ENCODE data around the gene ATOX1.
"Not testable (repeated sequence)": the region's sequence is repeated elsewhere in the genome, so short reads cannot be mapped to it uniquely, and the experiment has no call there.

Gene ATOX1

DNA sequence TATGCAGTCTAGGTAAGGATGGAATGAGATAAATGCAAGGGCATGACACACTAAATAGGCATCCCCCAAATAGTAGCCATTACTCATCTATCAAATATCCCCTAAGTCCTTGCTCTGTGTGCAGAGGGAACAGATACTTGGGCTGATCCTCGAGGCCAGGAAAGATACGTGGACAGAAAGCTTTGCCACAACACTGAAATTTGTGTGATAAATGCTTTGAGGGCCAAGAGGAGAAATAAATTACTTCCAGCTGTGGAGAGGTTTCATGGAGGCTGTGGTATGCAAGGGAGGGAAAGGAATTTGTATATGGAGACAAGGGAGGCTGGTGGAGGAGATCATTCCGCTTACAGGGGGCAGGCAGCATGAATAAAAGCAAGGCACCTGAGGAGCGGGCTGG, 18.5 kb downstream of the ATOX1 start:
- no peak for DNase-seq
- intact Hi-C loops (cut with DNase I), result loop anchor here (10.0 kb wide), 1 partner anchor 295 kb away; the partner anchor contains the start of gene SLC36A1

DNA sequence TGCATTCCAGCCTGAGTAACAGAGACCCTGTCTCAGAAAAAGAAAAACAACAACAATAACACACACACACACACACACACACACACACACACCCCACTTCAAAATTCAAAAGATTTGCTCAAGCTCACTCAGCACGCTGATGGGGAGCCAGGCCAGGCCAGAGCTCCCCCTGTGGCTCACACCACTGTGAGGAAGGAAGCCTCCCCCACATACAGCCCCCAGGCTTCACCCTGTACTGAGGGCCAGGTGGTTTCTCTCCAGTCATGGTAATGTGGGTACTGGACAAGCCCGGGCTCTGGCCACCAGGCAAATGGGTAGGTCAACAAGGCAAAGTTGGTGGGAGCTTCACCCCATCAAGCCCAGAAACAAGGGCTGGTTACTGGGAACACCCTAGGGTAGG, 19.0 kb downstream of the ATOX1 start:
- intact Hi-C loops (cut with DNase I), result no loop called here

DNA sequence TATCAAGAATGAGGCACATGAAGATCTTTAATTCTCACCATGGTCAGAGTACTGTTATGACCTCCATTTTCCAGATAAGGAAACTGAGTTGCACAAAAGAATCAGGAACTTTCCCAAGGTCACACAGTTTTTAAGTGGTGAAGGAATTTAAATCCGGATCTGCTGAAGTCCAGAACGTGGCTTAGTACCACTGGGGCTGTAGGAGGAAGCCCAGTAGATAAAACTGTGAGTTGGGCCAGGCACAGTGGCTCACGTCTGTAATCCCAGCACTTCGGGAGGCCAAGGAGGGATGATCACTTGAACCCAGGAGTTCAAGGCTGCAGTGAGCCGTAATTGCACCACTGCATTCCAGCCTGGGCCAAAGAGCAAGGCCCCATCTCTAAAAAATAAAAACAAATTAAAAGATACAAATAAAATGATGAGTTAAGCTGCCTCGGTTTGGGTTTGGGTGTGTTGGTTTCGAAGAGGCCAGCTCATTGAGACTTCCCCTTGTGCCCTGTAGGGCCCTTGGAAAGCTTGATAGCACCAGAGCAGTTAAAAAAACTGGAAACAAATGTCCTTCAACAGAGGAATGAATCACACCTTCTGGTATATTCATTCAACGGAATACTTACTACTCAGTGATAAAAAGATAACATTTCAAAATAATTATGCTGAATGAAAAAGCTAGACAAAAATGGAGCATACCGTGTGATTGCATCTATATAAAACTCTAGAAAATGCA, 20.1 kb downstream of the ATOX1 start:
- intact Hi-C loops (cut with DNase I), result no loop called here
- DNase-seq, result no peak

More for the DNA sequence above, 19.0 kb downstream of the ATOX1 start:
- no peak for DNase-seq

DNA sequence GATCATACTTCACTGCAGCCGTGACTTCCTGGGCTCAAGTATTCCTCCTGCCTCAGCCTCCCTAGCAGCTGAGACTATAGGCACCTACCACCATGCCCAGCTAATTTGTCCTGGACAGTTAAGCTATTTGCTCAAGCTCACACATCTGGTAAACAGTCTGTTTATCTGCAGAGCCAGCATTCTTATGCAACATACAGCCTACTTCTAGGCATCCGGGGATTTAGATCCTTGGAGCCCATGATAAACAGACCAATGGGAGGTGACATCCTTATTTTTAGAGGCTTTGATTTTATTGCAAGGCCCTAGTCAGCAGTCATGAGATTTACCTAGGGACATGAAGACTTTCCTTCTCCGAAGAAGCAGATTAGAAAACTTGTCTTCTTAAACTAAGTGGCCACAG, 21.0 kb downstream of the ATOX1 start:
- intact Hi-C loops (cut with DNase I), result no loop called here
- DNase-seq, result no peak

DNA sequence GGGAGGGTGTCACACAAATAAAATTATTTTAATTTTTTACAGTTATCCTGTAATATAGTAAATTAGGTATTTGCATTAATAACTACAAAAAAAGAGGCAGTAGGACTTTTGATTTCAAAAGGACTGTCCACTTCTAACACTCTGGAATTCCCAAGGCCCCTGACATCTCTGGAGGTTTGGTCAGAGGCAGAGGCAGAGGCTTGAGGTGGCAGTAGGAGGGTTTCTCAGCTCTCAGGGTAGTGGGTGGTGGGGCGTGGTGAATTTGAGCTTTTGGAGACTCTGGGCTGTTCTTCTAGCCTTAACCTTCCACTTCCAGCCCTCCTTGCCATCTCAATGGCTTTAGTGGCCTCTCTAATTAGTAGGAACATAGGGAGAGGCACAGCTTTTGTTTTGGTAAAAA, 22.8 kb downstream of the ATOX1 start:
- intact Hi-C loops (cut with DNase I), result no loop called here
- no peak for DNase-seq

DNA sequence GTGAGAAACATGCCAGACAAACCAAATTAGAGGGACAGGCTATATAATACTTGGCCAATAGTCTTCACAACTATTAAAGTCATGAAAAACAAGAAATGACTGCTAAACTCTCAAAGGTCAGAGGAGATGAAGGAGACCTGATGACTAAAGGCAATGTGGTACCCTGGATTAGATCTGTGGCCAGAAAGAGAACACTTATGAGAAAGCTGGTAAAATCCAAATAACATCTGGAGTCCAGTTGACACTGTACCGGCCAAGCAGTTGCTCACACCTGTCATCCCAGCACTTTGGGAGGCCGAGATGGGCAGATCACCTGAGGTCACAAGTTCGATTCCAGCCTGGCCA, 24.4 kb downstream of the ATOX1 start:
- intact Hi-C loops (cut with DNase I), result no loop called here
- no peak for DNase-seq

DNA sequence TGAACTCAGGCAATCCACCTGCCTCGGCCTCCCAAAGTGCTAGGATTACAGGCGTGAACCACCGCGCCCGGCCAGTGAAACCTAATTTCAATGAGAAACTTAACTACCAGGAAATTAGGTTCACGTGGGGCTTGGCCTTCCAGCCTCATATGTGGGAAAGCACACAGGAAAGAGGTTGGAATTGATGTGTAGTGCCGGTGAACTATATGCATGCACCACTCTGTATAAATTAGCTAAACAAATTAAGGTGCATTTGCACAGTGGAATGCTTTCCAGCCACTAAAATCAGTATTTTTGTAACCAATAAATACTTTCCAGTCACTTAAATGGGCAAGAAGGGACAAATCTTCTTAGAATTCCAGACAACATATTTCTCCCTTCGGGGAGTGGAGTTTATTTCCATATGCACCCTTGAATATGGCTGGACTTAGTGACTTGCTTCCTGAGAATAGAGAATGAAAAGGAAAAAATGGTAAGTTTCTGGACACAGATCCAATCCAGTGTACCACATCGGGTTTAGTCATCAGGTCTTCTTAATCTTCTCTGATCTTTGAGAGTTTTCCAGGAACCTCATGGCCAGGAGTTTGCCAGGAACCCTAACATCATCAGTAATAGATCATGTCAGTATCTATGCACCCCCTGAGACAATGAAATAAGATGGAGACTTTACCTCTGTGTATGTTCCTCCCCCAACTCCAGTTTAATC, 24.9 kb downstream of the ATOX1 start:
- intact Hi-C loops (cut with DNase I), result no loop called here
- DNase-seq, result no peak

DNA sequence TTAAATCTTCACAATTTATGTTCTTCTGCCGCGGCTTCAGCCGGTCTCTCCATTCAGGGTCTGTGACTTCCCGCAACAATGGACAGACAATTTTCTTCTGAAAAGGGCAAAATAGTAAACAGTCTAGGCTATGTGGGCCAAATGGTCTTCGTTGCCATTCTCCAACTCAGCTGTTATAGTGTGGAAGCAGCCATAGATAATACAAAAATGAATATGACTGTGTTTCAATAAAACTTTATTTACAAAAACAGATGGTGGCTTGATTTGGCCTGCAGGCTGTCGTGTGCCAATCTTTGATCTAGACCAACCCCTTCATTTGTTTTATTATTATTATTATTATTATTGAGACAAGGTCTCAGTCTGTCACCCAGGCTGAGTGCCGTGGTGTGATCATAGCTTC, 28.1 kb downstream of the ATOX1 start:
- intact Hi-C loops (cut with DNase I), result no loop called here
- no peak for DNase-seq

DNA sequence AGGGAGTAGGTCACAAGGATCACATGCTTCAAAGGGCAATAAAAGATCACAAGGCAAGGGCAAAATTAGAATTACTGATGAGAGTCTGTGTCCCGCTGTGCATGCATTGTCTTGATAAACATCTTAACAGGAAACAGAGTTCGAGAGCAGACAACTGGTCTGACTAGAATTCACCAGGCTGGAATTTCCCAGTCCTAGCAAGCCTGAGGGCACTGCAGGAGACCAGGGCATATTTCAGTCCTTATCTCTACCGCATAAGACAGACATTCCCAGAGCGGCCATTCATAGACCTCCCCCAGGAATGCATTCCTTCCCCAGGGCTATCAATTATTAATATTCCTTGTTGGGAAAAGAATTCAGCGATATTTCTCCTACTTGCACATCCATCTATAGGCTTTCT, 28.8 kb downstream of the ATOX1 start:
- intact Hi-C loops (cut with DNase I); DNase-seq: not testable (repeated sequence)

DNA sequence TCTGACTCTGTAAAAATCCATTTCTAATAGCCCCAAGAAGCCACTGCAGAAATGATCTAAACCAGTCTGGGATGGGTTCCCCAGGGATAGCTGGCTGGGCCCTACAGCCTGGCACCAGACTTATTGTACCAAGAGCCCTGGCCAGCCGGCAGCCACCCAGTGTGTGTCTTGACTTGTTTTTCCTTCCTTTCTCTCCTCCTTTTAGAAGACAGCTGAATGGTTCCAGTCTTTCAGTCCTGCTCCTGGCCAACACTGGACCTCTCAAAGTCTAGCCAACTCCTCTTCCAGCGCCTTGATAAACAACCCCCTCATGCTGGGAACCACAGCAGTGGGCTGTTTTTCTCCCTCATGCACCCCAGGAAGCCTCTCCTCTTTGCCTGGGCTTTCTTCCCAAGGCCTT, 34.1 kb downstream of the ATOX1 start:
- intact Hi-C loops (cut with DNase I), result loop anchor here (5.0 kb wide), 1 partner anchor 67 kb away; no protein-coding TSS in a partner anchor
- peak in 26 of 42 donors; percentile 2 to 70 (median 44) for DNase-seq

DNA sequence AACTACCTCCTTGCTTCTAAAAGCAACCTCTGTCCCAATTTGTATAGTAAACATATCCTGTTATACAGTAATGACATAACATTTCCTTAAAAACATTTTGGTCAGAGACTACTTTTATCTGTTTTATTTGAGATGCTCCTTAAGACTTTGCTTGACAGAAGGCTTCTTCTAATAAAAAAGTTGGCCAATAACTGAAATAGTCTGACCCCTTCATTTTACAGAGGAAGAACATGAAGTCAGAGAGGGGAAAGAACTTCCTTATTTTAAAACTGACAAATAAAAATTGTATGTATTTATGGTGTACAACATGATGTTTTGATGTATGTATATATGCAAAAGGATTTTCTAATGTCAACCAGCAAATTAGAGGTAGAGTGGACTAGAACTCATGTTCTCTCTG, 35.9 kb downstream of the ATOX1 start:
- no peak for DNase-seq
- intact Hi-C loops (cut with DNase I), result loop anchor here (5.0 kb wide), 1 partner anchor 65 kb away; no protein-coding TSS in a partner anchor

DNA sequence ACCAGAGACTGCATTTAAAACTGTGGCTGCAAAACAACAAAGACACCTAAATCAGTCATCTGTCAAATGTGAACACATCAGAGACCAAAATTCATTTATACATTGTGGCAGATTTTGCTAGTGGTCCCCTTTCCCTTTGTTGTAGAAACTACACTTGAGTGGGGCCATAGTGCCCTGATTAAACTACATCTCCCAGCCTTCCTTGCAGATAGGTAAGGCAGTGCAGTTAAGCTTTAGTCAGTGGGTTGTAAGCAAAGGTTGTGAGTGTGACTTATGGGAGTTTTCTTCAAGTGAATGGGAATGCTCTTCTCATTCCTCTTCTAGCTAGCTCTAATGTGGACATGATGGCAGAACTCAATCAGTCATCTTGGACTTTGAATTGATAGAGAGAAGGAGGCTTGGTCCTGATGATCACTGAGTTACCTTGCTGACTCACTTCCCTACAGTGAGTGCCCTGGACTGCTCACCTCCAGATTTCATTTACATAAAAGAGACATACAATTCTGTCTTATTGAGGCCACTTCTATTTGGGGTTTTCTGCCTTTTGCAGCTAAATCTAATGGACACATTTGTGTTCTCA, 36.5 kb downstream of the ATOX1 start:
- intact Hi-C loops (cut with DNase I), result loop anchor here (5.0 kb wide), 1 partner anchor 65 kb away; no protein-coding TSS in a partner anchor
- no peak for DNase-seq

DNA sequence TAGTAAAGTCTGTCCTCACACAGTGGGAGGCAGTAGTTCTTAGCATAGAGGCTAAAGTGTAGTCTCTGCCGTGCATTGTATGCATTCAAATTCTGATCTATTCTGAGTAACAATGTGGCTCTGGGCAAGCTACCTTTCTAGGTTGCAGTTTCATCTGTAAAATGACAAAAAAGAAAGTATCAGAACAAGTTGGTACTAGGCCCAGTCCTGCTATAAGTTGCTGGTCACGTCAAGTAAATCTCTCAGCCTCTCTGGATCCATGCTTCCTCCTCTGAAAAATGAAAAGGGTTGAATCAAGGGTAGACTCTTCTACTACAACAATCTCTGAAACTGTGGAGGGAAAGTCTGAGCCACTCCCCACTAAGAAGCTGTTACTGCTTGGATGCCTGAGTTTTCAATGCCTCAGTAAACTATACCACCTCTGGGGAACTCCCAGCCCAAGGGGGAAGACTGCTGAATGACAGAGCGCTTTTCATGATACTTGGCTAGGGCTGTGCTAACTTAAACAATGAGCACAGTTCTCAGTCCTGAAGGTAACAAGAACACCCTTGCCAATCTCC, 37.3 kb downstream of the ATOX1 start:
- intact Hi-C loops (cut with DNase I), result loop anchor here (5.0 kb wide), 1 partner anchor 64 kb away; no protein-coding TSS in a partner anchor
- no peak for DNase-seq

DNA sequence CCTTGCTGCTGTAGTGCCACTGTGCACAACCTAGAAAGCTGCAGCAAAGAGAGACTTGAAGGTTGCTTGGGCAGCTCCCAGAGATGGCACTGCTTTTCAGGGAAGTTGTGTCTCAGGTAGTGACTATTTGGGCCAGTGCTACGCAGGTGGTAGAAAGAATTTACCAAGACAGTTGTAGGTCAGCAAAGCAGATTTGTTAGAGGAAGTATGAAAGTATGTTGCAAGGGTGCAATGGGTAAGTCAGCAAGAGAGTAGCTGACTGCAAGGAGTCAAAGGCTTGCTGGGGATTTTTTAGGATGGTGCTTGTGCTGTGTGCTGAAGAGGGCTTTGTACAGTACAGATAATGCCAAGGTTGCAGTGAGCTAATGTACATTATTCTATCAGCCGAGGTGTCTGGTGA, 38.2 kb downstream of the ATOX1 start:
- intact Hi-C loops (cut with DNase I), result loop anchor here (5.0 kb wide), 1 partner anchor 63 kb away; no protein-coding TSS in a partner anchor
- DNase-seq, result no peak

DNA sequence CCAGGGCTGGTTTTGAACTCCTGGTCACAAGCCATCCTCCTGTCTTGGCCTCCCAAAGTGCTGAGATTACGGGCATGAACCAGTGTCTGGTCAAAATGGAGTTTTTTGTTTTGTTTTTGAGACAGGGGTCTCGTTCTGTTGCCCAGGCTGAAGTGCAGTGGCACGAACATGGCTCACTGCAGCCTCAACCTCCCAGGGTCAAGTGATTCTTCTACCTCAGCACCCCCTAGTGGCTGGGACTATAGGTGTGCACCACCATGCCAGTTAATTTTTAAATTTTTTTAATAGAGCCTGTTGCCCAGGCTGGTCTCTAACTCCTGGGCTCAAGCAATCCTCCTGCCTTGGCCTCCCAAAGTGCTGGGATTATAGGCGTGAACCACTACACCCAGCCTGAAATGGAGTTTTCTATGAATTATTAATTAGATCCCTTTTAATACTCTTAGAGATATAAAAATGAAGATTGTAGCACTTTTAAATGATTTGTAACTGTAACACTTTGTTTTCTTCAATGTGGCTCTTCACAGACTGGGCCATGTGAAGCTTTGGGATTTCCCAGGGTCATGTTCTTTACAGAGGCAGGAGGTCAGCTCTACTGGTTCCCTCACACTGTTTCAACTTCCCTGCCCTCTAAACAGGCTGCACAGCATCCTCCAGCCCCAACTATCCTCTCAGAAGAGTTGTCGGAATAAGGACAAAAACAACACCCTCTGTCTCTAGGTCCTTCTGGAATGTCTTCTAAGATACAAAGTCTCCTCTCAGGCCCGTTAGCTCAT, 39.0 kb downstream of the ATOX1 start:
- DNase-seq, result peak in 33 of 42 donors; percentile 18 to 84 (median 54)
- intact Hi-C loops (cut with DNase I), result no loop called here

DNA sequence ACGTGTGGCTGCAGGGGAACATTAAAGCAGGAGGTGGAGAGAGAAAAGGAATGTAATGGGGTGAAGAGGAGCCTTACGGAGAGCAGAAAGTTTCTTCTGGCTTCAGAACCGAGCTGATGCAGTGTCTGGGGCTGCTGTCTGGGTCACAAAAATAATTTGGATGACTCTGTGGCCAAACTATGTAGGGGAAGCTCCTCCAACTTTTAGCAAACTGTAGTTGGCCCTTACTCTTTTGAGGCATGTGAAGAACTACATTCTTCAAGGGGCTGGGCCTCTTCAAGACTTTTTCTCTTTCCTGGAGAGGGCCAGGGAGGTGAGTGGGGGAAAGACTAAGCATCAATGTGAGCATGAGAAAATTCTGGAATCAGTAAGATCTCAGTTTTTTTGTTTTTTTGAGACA, 39.8 kb downstream of the ATOX1 start:
- DNase-seq, result no peak
- intact Hi-C loops (cut with DNase I), result no loop called here

DNA sequence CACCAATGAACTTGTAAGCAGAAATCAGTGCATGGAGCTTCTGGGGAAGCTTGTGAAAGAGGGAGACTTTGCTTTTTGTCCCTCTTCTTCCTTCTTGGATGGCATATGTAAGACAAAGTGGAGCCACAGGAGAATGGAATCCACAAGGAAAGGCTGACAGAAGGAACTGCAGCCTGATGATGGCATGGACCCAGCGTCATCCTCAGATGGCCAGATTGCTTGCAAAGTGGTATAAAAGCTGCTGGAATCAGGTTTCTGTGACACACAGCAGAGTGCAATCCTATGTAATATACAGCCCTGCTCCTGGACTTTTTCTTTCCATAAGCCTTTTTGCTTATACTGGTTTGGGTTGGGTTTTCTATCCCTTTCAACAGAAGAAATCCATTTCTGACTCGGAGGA, 40.3 kb downstream of the ATOX1 start:
- DNase-seq, result no peak
- intact Hi-C loops (cut with DNase I), result no loop called here

DNA sequence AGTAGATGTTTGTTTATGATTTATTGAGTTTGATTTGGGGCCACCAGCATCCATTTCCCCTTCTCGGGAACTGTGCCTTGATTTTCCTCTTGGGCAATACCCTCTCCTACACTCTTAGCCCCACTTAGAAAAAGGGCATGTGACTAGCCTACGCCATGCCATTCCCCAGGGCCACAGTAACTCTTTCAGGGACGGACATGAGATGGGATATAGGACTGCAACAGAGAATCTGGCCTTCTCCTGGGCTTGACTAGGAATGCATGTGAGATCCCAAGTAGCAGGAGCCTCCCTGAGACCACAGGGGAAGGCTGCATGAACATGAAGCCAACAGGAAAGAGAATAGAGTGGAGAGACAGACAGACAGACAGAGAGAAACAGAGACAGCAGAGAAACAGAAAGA, 41.0 kb downstream of the ATOX1 start:
- intact Hi-C loops (cut with DNase I), result no loop called here
- no peak for DNase-seq

DNA sequence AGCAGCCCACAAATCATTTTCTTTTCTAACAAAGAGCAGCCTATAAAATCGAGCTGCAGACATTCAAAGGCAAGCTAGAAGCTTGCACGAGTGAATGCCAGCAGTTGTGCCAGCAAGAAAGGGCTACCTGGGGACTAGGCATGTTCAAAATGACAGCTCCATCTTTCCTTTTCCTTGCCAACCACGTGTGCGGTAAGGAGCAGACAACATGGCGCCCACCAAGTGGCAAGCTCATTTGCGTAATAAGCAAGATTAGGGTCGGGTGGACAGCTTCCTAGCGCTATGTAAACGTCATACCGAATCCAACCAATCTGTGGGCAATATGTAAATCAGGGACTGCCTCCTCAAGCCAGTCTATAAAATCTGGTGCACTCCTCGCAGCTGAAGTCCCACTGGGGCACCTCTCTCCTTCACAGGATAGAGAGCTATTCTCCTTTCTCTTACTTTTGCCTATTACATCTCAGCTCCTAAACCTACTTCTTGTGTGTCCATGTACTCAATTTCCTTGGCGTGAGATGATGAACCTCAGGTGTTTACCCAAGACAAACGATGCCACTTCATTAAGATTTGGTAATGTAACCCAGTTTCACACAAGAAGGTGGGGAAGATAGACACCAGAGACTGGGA, 49.2 kb downstream of the ATOX1 start:
- no peak for DNase-seq
- intact Hi-C loops (cut with DNase I), result no loop called here

Measured in head of caudate nucleus (tissue), 42 donors.